Activated CD4-positive, alpha-beta memory T cell treated with anti-CD3 and anti-CD28 coated beads, Interleukin-2, amount 10 ng/mL, durations not matched to agents 7 days and 5 days (primary cell): ENCODE data around the gene IFI6. TPM values are rescaled to one million over a fixed set of nuclear protein-coding genes. Genes with fewer than 3 reads are reported as not detected.
"Not testable (repeated sequence)": the region's sequence is repeated elsewhere in the genome, so short reads cannot be mapped to it uniquely, and the experiment has no call there.

Source experiments
- CTCF ChIA-PET: fragments of 350-600 bp; sonication (Branson Sonifier 250); formaldehyde crosslinking; loops from one replicate; lab custom pipeline; 2021; ENCODE audit warnings: antibody characterized with exemption, inconsistent platforms; lab: Charles Lee
- POLR2A ChIA-PET: fragments of 350-600 bp; sonication (Branson Sonifier 250); formaldehyde crosslinking; loops from one replicate; lab custom pipeline; 2021; ENCODE audit warnings: antibody characterized with exemption; lab: Charles Lee
- DNase-seq: peaks from one replicate; pipeline ENCODE4 v3.0.0-alpha.2; 2020
- H3K27ac Mint-ChIP-seq: one replicate; pipeline ENCODE4 v1.8.0; 2021; ENCODE audit warnings: mild to moderate bottlenecking, mixed read lengths
- H3K27me3 Mint-ChIP-seq: one replicate; pipeline ENCODE4 v1.8.0; 2021; ENCODE audit warnings: mixed read lengths
- H3K36me3 Mint-ChIP-seq: one replicate; pipeline ENCODE4 v1.8.0; 2021; ENCODE audit warnings: low read depth, mixed read lengths
- H3K4me1 Mint-ChIP-seq: one replicate; pipeline ENCODE4 v1.8.0; 2021; ENCODE audit warnings: mixed read lengths
- H3K4me3 Mint-ChIP-seq: one replicate; pipeline ENCODE4 v1.8.0; 2021; ENCODE audit warnings: mild to moderate bottlenecking, mixed read lengths
- H3K9me3 Mint-ChIP-seq: one replicate; pipeline ENCODE4 v1.8.0; 2021; ENCODE audit warnings: mixed read lengths
- total RNA-seq, 2 experiments: library from RNA; stranded (reverse); gene quantifications; one replicate each; pipeline ENCODE4 v1.2.3, GENCODE V29; 2021

Gene IFI6
- total RNA-seq, 2 experiments from 2014 or later: 577 to 593 TPM

DNA sequence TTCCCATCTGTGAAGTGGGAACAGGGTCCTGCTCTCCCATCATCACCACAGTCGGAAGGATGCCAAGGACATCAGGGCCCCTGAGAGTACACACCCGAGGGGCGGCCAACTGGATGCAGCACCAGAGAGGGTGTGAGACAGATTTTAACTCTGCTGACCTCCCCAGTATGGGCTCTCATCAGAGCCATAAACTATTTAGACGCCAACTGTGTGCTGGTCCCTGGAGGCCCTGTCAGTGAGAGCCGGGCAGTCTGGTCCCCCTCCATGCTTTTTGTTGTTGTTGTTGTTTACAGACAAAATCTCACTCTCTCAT, 38.7 kb downstream of the IFI6 start:
- POLR2A ChIA-PET: interaction anchor here (1.3 to 1.7 kb wide), 3 partner anchors 15 to 29 kb away, joined by 3 to 11 read pairs (median 6); no protein-coding TSS in a partner anchor
- Mint-ChIP-seq H3K9me3 (no peaks in the 10 kb centered on the region), H3K4me1 (peaks cover 74% of the 10 kb centered on the region), H3K36me3 (no peaks in the 10 kb centered on the region), H3K27me3 (peaks cover 10% of the 10 kb centered on the region), H3K4me3 (no peak overlapping the region), H3K27ac (peak overlapping the region; percentile 60)
- DNase-seq: no peak
- CTCF ChIA-PET: interaction anchor here (1.0 to 2.4 kb wide), 5 partner anchors 15 to 37 kb away, joined by 3 to 10 read pairs (median 3); no protein-coding TSS in a partner anchor

DNA sequence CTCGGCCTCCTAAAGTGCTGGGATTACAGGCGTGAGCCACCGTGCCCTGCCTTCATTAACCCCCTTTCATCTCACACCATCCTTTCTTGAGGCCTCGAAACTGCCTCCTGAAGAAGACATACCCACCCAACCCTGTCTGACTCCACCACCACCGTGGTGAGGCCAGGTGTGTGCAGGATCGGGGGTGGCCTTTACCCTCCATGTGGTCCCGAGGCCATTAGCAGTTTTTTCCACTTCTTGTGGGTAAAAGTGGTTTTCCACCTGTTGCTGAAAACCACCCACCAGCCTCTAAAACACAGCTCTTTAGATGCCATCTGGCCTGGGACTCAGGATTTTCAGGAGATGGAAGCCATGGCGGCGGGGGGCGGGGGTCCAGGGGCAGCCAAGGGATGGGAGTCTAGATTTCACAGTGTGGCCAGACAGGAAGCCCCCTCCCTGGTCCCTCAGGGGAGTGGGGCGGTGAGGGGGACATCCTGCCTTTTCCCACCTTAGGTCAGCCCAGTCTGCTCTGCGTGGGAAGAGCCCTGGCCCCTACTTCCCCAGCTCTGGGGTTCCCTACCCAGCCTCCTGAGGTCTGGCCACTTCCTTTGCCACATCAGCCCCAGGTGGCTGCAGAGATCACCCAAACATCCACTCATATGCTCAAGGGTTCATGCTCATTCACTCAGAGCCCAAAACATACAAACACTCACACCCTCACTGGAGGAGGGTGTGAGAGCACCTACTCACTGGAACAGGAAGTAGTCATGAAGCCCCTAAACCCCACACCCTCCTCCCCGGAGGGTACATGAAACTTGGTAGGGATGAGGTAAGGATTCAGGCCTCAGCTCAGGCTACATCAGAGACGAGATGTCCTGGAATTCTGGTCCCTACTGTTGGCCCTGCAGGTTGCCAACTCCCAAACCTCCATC, 39.4 kb downstream of the IFI6 start:
- Mint-ChIP-seq H3K27me3 (peaks cover 10% of the 10 kb centered on the region), H3K36me3 (no peaks in the 10 kb centered on the region), H3K4me1 (peaks cover 71% of the 10 kb centered on the region), H3K4me3 (peak overlapping the region; percentile 40), H3K9me3 (no peaks in the 10 kb centered on the region), H3K27ac (peak overlapping the region; percentile 60)
- POLR2A ChIA-PET: interaction anchor here (1.0 to 1.7 kb wide), 5 partner anchors 15 to 30 kb away, joined by 3 to 11 read pairs (median 4); no protein-coding TSS in a partner anchor
- CTCF ChIA-PET: interaction anchor here (0.6 to 2.4 kb wide), 6 partner anchors 14 to 276 kb away, joined by 3 to 10 read pairs (median 3); no protein-coding TSS in a partner anchor
- DNase-seq: peak; percentile 69

DNA sequence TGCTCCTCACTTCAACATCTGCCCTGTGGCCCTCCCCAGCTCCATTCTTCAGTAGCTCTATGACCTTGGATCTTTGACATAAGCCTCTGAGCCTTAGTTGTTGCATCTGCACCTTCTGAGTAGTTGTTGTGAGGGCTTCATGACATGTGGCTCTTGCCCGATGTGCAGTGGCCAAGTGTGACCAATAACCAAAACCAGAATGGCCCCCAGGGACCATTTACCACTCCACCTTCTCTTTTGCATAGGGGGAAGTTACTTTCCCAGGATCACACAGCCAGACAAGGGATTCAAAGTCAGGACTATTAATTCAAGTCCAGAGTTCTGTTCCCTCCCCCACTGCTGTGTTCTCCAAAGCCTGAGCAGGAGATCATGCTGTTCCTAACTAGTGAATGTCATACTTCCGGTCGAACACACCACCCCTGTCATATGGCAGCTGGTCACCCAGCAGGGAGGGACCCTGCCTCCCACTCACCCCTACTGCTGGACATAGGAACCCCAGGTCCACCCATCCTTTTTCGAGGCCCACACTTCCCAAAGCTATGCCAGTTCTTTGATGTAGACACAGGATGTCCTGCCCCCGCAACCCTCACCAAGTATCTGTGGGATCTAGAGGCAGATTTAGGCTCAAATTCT, 41.0 kb downstream of the IFI6 start:
- no peak overlapping the region for H3K27ac Mint-ChIP-seq
- no peaks in the 10 kb centered on the region for H3K9me3 Mint-ChIP-seq
- H3K4me3 Mint-ChIP-seq: no peak overlapping the region
- no peak for DNase-seq
- ChIA-PET CTCF (interaction anchor here (1.0 to 1.6 kb wide), 4 partner anchors 24 to 274 kb away, joined by 3 to 5 read pairs (median 4); no protein-coding TSS in a partner anchor), POLR2A (interaction anchor here (1.0 to 3.6 kb wide), 6 partner anchors 12 to 41 kb away, joined by 3 to 22 read pairs (median 4); partner anchors contain the start of gene IFI6)
- peaks cover 10% of the 10 kb centered on the region for H3K27me3 Mint-ChIP-seq
- H3K36me3 Mint-ChIP-seq: no peaks in the 10 kb centered on the region
- H3K4me1 Mint-ChIP-seq: peaks cover 63% of the 10 kb centered on the region

DNA sequence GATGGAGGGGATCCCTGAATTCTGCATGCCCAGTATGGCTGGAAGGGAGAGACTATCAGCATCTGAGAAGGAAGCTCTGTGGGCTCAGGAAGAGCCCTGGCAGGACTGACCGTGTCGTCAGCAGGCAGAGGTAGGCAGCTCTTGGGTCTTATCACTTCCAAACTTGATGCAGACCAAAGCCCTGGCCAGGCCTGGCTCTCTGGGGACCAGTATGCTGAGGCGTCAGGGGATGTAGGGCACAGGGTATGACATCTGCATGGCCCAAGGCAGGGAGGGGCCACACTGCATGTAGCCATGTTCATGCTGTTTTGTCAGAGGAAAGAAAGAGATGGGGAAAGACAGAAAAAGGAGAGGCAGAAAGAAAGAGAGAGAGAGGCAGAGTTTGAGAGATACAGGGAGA, 43.3 kb downstream of the IFI6 start:
- H3K27me3 Mint-ChIP-seq: peaks cover 10% of the 10 kb centered on the region
- ChIA-PET CTCF (interaction anchor here (1.3 to 1.4 kb wide), 3 partner anchors 9 to 34 kb away, joined by 3 to 7 read pairs (median 4); no protein-coding TSS in a partner anchor), POLR2A (interaction anchor here (2.6 to 3.6 kb wide), 2 partner anchors 9 to 34 kb away, joined by 11 to 22 read pairs; no protein-coding TSS in a partner anchor)
- no peaks in the 10 kb centered on the region for H3K9me3 Mint-ChIP-seq
- no peak overlapping the region for H3K4me3 Mint-ChIP-seq
- peaks cover 52% of the 10 kb centered on the region for H3K4me1 Mint-ChIP-seq
- H3K36me3 Mint-ChIP-seq: no peaks in the 10 kb centered on the region
- no peak overlapping the region for H3K27ac Mint-ChIP-seq
- no peak for DNase-seq

DNA sequence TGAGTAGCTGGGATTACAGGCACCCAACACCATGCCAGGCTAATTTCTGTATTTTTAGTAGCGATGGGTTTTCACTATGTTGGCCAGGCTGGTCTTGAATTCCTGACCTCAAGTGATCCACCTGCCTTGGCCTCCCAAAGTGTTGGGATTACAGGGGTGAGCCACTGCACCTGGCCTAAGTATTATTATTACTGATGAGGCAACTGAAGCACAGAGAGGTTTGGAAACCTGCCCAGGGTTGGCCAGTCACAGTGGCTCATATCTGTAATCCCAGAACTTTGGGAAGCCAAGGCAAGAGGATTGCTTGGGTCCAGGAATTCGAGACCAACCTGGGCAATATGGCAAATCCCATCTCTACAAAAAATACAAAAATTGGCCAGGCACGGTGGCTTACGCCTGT, 44.3 kb downstream of the IFI6 start:
- not testable (repeated sequence) for H3K27ac Mint-ChIP-seq, H3K36me3 Mint-ChIP-seq, DNase-seq, H3K9me3 Mint-ChIP-seq, H3K4me3 Mint-ChIP-seq
- POLR2A ChIA-PET: interaction anchor here (0.9 kb wide), 1 partner anchor 42 kb away, joined by 3 read pairs; no protein-coding TSS in a partner anchor
- H3K4me1 Mint-ChIP-seq: peaks cover 50% of the 10 kb centered on the region
- CTCF ChIA-PET: interaction anchor here (0.6 to 1.3 kb wide), 2 partner anchors 8 to 138 kb away, joined by 3 read pairs; partner anchors contain the start of gene WASF2
- H3K27me3 Mint-ChIP-seq: peaks cover 10% of the 10 kb centered on the region

DNA sequence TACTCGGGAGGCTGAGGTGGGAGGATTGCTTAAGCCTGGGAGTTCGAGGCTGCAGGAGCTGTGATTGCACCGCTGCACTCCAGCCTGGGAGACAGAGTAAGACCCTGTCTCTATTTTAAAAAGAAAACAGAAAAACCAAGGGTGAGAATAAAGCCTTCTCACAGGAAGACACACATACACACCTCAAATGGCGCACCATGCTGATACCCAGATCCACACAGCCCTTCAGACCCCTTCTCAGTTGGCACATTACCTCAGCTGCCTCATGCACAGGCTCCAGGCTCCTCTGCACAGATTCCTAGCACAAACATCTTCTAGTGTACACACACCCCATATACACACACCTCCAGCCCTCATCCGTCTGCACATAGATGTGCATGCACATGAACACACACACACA, 44.9 kb downstream of the IFI6 start:
- H3K27ac Mint-ChIP-seq: no peak overlapping the region
- no peak overlapping the region for H3K4me3 Mint-ChIP-seq

DNA sequence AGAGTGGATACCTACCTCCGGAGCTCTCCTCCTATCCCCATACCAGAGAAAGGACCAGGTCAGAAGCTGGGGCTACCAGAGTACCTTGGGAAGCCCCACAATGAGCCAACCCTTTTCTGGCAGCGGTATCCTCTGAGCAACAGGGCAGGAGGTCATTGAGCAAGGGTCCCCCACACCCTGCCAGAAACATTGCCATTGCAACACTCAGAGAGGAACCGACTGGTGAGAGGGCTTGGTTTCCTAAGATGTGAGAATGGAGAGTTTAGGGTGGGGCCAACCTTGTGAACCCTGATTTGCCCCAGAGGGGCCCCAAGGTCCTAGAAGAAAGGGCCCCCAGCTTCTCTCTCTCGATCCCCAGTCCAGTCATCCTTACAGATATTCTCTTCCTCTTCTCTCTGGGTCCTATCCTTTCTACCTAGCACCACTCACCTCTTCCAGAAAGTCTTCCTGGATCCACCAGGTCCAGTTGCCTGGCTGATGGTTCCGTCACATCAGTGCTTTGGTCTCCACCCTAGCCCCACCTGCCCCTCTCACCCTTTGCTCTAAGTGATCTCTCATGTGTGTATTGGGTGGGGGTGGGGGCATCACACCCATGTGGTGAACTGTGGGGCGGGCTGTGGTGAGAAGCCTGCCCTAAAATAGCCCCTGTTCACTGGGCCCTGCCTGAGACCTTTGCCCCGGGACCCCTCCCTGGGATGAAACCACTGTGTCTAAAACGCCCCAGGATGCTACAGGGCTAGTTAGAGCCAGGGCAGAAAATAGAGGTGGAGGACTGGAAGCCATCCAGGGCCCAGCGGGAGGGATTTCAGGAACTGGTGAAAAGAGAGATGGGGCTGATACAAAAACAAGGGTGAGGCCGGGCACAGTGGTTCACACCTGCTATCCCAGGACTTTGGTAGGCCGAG, 45.7 kb downstream of the IFI6 start:
- no peak overlapping the region for H3K27ac Mint-ChIP-seq
- no peak for DNase-seq
- H3K27me3 Mint-ChIP-seq: peaks cover 10% of the 10 kb centered on the region
- no peaks in the 10 kb centered on the region for H3K36me3 Mint-ChIP-seq
- ChIA-PET POLR2A (no interaction called here), CTCF (interaction anchor here (1.2 to 1.3 kb wide), 2 partner anchors 24 to 70 kb away, joined by 3 read pairs; no protein-coding TSS in a partner anchor)
- no peak overlapping the region for H3K4me3 Mint-ChIP-seq
- no peaks in the 10 kb centered on the region for H3K9me3 Mint-ChIP-seq
- H3K4me1 Mint-ChIP-seq: peaks cover 40% of the 10 kb centered on the region

More for the DNA sequence above, 44.9 kb downstream of the IFI6 start:
- ChIA-PET POLR2A (no interaction called here), CTCF (no interaction called here)
- no peaks in the 10 kb centered on the region for H3K36me3 Mint-ChIP-seq
- peaks cover 46% of the 10 kb centered on the region for H3K4me1 Mint-ChIP-seq
- no peak for DNase-seq
- no peaks in the 10 kb centered on the region for H3K9me3 Mint-ChIP-seq
- H3K27me3 Mint-ChIP-seq: peaks cover 10% of the 10 kb centered on the region

DNA sequence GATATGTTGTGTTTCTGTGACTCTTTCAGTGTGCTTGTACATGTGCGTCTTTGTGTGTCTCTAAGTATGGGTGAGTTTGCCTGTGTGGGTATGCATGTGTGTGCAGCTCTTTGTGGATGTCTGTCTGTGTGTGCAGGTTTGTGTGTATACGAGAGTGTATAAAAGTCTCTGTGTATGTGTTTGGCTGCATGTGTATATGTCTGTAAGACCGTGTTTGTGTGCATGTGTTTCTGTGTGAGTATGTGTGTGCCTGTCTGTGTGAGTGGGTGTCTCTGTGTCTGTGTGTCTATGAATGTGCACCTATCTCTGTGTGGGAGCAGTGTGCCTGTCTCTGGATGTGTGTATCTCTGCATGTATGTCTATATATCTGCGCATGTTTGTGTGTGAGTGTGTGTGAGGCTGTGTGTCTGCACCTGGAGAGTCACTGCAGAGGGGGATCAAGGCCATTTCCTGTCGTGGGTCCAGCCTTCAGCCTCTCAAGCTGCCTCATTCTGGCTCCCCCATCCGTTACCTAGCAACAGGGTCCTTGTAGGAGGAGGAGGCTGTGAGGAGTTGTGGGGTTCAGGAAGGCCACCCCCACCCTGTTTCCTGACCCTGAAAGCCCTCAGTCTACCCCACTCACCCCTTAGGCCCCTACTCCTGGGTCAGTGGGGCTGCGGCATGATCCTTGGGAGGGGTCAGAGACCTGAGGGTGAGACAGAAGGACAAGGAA, 47.4 kb downstream of the IFI6 start:
- H3K27ac Mint-ChIP-seq: no peak overlapping the region
- H3K4me3 Mint-ChIP-seq: no peak overlapping the region
- ChIA-PET POLR2A (no interaction called here), CTCF (interaction anchor here (0.6 to 1.3 kb wide), 4 partner anchors 24 to 68 kb away, joined by 3 to 5 read pairs (median 4); no protein-coding TSS in a partner anchor)
- H3K4me1 Mint-ChIP-seq: peaks cover 30% of the 10 kb centered on the region
- H3K9me3 Mint-ChIP-seq: no peaks in the 10 kb centered on the region
- no peaks in the 10 kb centered on the region for H3K36me3 Mint-ChIP-seq
- H3K27me3 Mint-ChIP-seq: peaks cover 8% of the 10 kb centered on the region
- no peak for DNase-seq

DNA sequence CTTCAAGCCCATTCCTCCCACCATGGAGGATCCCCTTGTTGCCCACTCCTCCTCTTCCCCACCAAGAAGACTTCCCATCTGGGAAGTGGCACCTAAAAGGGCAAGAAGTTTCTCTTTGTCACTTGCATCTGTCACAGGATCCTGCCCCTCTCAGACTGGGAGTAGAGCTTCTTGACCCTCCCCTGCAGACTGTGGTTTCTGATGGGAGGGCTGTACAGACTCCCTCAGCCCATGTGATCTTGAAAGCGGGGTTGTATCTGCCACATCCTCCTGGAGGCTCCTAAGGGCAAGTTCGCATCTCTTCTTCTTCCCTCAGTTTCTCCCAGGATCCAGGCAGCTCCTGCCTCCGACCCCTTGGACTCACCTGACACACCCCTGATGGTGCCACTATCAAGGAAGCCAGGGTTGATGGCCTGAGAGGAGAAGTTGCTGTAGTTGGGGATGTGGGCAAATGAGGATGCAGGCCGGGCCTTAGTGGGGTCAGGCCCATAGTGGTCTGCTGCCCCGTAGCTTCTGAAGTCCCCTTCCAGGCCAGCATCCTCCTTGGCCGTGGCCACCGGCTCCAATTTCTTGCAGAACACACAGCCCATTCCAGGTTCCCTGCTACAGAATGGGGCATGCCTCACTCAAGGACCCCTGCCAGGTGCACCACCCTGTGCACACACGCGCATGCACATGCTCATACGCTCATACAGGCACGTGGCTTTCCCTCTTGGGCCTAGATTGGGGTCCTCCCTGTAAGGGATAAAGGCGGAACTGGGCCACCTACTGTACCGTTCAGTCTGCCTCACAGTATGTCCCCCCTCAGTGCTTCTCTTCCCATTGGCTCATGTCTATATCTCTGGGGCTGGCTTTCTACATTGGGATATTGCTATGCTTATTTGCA, 48.4 kb downstream of the IFI6 start:
- Mint-ChIP-seq H3K9me3 (no peaks in the 10 kb centered on the region), H3K27me3 (peaks cover 1% of the 10 kb centered on the region), H3K4me1 (peaks cover 28% of the 10 kb centered on the region), H3K4me3 (no peak overlapping the region), H3K27ac (no peak overlapping the region), H3K36me3 (no peaks in the 10 kb centered on the region)
- no peak for DNase-seq
- POLR2A ChIA-PET: interaction anchor here (2.1 kb wide), 1 partner anchor 39 kb away, joined by 6 read pairs; no protein-coding TSS in a partner anchor
- CTCF ChIA-PET: interaction anchor here (0.6 to 1.3 kb wide), 2 partner anchors 38 to 39 kb away, joined by 4 to 5 read pairs; no protein-coding TSS in a partner anchor

DNA sequence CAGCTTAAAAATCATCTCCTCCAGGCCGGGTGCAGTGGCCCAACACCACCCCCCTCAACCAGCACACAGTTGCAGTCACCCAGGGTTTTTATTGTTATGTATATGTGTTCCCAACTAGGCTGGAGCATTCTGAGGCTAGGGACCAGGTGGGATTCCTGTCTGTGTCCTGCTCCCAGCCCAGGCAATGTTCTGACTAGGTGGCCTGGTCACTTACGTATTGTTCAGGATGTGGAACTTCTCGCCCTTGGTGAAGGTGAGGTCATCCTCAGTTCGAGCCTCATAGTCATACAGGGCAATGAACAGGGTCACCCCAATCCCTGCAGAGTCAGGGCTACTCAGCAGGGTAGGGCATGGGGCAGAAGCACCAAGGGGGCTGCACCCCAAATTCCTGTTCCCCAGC, 49.2 kb downstream of the IFI6 start:
- Mint-ChIP-seq H3K9me3 (no peaks in the 10 kb centered on the region), H3K27ac (no peak overlapping the region), H3K4me1 (peaks cover 34% of the 10 kb centered on the region), H3K27me3 (no peaks in the 10 kb centered on the region), H3K36me3 (no peaks in the 10 kb centered on the region), H3K4me3 (no peak overlapping the region)
- ChIA-PET POLR2A (interaction anchor here (2.1 kb wide), 1 partner anchor 40 kb away, joined by 6 read pairs; no protein-coding TSS in a partner anchor), CTCF (no interaction called here)
- DNase-seq: no peak
